HG02981 (cell line): Measurements from ENCODE around the gene OTOGL.
"Not testable (repeated sequence)": the region's sequence is repeated elsewhere in the genome, so short reads cannot be mapped to it uniquely, and the experiment has no call there.

Experiments
- ATAC-seq: cut with Tn5 transposase; IDR thresholded peaks from one replicate; pipeline ENCODE4 v1.9.1; 2021; ENCODE audit warnings: mild to moderate bottlenecking, moderate library complexity; ENCODE audit not compliant: unreplicated experiment

Gene OTOGL

GRCh38 chr12:80222261-80222660 lies 122.9 kb downstream of the OTOGL start:
- ATAC-seq = no peak

DNA sequence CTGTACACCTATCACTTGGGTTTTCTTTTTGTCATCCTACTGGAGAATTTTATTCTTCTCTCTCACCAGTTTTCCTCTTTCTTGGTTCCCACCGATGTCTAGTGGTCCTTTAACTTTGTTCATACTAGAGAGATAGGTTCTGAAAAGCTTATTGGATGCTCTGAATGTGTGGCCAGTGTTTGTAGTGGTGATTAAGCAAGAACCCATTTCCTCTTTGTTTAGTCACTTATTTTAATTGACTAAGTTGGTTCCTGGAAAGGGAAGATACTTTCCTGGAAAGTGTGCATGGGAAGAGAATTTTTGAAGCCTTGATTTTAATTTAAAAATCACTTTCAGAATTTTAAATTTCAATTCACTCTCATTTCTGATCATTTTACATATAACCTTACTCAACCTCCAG lies 127.2 kb downstream of the OTOGL start:
- ATAC-seq = no peak

DNA sequence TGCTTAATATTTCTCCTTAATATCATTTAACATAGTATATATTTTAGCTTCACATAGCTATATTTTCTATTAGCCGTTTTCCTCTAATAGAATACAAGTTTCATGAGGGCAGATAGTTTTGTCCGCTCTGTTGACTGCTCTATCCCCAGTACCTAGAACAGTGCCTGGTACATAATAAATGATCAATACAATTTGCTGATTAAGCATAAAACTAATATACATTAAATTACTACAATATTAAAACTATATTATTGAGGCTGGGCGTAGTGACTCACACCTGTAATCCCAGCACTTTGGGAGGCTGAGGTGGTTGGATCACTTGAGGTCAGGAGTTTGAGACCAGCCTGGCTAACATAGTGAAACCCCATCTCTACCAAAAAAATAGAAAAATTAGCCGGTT lies 128.6 kb downstream of the OTOGL start:
- not testable (repeated sequence) for ATAC-seq

DNA sequence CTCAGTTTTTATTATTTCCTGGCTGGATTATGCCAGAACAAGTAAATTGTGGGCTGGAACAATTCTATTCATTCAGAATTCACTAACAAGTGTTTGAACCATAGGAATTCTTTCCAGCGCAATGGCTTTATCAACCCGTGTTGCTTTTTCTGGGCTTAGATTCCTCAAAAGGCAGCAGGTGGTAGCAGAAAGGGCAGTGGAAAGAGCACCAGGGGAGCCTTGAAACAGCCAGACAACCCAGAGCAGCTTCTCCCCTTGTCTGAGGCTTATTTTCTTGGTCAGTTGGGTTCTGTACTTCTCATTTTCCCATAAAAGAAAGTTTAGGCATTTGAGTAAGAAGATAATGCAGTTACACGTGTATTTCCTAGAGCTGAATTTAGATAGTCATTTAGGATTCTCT lies 130.7 kb downstream of the OTOGL start:
- no peak for ATAC-seq

DNA sequence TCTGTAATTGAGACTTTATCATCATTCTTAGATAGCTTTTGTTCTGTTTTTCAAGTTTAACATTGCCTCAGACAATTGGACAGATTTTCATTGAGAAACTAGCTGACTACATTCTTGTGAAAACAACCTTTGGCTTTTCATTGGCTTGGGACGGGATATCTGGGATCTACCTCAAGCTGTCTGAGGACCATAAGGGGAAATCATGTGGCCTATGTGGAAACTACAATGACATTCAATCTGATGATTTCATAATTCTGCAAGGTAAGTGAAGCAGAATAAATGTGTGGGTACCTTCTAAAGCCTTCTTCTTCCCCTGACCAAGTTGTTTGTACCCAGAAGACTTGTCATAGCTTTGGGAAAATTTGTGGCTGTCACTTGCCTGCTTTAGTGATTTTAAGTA lies 133.5 kb downstream of the OTOGL start:
- no peak for ATAC-seq

GRCh38 chr12:80233926-80234325 lies 134.6 kb downstream of the OTOGL start:
- ATAC-seq = no peak

- ATAC-seq = no peak
These were observed 135.3 kb downstream of the OTOGL start for GRCh38 chr12:80234667-80235066.

GRCh38 chr12:80235944-80236343 lies 136.6 kb downstream of the OTOGL start:
- ATAC-seq = no peak

- no peak for ATAC-seq
These were observed 140.5 kb downstream of the OTOGL start for GRCh38 chr12:80239867-80240266.

DNA sequence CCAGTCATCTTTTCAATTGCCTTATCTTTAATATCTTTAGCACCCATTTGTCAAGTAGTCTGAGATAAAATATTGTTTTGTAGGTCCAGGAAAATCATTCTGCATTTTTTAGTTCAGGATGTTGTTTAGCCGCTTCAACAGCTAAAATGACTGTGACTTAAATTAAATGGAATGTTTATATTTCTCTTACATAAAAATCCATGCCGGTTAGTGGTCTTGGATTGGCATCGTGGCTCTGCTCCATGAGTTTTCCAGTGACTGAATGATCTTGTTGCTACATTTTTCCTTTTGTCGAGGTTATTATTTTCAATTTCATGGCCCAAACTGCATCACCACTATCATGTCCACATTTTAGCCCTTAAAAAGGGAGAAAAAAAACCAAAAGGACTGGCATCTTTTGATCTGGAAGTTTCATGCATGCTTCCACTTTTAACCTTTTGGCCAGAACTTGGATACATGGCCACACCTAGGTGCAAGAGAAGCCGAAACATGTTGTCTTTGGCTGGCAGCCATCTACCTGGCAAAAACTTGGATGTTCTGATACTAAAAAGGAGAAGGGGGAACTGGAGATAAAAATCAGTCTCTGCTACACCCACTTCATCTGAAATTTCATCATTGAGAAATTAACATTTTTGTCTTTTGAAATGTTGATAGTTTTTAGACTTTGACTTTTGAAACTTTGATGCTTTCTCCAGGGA lies 142.4 kb downstream of the OTOGL start:
- no peak for ATAC-seq

GRCh38 chr12:80242321-80242720 lies 143.0 kb downstream of the OTOGL start:
- ATAC-seq = no peak

- not testable (repeated sequence) for ATAC-seq
These were observed 150.2 kb downstream of the OTOGL start for GRCh38 chr12:80249581-80249980.

GRCh38 chr12:80257920-80258319 lies 158.6 kb downstream of the OTOGL start:
- no peak for ATAC-seq

- no peak for ATAC-seq
These were observed 160.9 kb downstream of the OTOGL start for GRCh38 chr12:80260269-80260668.

GRCh38 chr12:80261403-80261802 lies 162.1 kb downstream of the OTOGL start:
- ATAC-seq = no peak

- no peak for ATAC-seq
These were observed 163.0 kb downstream of the OTOGL start for GRCh38 chr12:80262346-80262745.

GRCh38 chr12:80262771-80263170 lies 163.4 kb downstream of the OTOGL start:
- no peak for ATAC-seq

DNA sequence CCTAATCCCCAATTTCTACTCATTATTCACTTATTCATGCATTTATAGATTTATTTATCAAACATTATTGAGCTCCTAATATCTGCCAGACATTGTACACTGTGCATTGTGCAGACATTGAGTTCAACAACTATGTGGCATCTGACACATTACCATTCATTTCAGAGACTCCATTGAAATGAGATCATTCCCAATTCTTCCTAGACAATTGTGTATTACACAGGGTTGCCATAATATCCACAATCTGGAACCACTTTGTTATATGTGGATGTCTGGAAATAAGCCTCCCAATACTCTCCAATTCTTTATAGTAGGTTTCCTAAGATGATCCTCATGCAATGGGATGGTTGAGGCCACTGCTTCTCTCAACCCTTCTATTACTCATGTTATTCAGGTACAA lies 165.0 kb downstream of the OTOGL start:
- ATAC-seq = no peak

DNA sequence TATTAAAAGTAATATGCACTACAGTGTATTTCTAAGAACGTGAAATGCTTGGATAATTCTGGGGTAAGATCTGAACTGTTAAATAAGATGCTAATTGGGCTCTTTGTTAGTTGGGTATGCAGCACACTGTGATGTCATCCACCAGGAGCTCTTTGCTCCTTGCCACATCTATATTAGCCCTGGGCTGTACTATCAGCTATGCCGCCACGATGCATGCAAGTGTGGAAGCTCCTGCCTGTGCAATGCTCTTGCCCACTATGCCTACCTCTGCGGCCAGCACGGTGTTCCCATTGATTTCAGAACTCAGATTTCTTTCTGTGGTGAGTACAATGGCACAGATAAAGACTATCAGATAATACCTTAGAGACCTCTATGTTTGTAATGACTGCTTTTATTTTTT lies 165.6 kb downstream of the OTOGL start:
- ATAC-seq = no peak

DNA sequence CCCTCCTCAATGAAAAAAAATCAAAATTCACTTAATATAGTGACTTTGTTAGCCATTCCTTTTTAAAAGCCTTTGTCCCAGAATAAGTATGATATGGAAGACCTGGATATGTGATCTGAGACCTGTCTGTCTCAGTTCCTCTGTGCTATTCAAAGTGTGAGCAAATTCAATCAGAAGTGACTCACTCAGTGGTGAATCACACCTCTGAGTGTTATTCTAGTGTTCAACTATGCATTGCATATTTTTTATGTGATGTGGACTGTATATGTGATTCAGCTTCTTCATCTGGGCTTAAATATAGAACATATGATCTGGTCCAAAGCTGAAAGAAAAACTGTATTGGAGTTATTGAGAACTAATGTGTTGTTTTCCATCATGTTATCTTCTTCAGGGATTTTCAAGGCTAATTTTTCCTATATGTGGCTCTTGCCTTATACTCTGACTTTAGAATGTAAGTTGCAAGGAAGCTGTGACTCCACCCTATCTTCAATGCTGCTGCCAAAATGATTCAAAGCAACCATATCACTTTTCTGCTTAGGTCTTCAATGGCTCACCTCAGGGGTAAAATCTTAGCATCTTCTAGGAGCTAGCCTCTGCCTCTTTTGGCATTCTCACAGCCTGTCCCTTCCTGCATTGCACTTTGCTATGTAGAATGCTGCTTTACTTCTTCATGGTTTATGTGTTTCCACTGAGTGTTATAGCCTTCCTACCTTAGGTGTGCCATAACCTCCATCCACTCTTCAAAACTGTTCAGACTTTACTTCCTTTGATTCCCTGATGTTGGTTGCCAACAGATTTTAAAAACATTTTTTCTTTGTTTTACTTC lies 169.8 kb downstream of the OTOGL start:
- ATAC-seq = no peak

DNA sequence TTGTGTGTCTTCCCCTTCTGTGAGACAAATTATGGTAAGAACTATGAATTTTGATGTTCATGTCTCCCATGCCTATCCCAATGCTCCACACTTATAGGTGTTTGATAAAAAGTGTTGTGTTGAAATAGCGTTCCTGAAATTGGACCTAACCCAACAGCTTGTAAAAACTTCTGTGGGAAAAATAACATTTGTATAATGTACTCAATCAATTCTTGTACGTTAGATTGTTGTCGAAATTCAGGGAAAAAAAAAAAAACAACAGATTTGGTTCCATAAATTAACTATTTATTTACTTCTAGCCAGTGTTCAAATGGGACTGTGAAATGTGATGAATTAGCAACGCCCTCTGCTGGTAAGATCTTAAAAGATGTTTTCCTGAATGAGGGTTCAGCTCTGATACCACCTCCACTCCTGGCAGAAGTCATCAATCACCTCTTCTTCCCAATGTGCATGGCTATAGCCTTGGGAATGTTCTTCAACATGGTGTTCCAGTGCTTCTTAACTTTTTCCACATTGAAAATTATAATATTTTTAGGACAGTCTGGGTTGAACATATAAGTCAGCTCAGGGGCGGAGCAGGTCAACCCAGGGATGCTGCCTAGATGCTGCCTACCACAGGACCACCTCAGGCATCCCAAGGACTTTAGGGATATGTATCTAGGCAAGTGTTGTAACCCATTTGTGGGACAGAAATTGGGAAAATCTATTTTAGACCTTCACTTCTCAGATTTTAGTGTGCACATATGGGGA lies 170.6 kb downstream of the OTOGL start:
- ATAC-seq = no peak

GRCh38 chr12:80271780-80272179 lies 172.4 kb downstream of the OTOGL start:
- no peak for ATAC-seq
